ENCODE results near the gene L3MBTL1.
A peak's percentile ranks its signal among the peaks of the same experiment; 100 is the strongest.

L3MBTL1 gene

GRCh38 chr20:43534791-43535350 is 27.4 kb downstream of the L3MBTL1 start:
- no peak for DNase-seq

DNA sequence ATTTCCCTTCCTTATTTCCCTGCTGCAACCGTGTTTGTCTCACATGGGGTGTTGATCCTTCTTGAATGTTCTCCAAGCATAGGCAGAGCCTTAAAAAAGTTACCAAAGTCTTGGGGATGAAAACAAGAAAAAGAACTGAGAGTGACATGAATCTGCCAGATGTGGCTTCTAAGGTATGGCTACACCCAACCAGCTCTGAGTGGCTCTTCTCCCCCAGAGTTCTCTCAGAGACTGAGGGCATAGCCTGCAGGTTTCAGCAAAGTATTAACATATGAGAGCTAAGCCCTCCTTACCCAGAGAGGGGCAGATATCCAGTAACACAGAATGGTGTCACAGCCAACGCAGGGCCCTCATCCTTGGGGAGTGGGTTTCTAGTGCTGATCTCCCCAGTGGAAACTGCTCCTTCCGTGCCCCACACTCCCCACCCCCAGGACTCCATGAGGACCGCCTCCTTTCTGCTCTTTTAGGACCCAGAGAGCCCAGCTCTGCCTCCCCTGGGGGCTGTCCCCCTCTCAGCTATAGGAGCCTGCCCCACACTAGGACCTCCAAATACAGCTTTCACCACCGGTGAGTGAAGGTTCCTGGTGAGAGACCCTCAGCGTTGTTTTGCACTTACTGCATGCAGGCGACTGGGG is 28.0 kb downstream of the L3MBTL1 start:
- DNase-seq, result no peak

GRCh38 chr20:43536041-43536816 is 28.7 kb downstream of the L3MBTL1 start:
- DNase-seq, result no peak

- DNase-seq, result no peak
These were observed 29.4 kb downstream of the L3MBTL1 start for GRCh38 chr20:43536817-43537440.

DNA sequence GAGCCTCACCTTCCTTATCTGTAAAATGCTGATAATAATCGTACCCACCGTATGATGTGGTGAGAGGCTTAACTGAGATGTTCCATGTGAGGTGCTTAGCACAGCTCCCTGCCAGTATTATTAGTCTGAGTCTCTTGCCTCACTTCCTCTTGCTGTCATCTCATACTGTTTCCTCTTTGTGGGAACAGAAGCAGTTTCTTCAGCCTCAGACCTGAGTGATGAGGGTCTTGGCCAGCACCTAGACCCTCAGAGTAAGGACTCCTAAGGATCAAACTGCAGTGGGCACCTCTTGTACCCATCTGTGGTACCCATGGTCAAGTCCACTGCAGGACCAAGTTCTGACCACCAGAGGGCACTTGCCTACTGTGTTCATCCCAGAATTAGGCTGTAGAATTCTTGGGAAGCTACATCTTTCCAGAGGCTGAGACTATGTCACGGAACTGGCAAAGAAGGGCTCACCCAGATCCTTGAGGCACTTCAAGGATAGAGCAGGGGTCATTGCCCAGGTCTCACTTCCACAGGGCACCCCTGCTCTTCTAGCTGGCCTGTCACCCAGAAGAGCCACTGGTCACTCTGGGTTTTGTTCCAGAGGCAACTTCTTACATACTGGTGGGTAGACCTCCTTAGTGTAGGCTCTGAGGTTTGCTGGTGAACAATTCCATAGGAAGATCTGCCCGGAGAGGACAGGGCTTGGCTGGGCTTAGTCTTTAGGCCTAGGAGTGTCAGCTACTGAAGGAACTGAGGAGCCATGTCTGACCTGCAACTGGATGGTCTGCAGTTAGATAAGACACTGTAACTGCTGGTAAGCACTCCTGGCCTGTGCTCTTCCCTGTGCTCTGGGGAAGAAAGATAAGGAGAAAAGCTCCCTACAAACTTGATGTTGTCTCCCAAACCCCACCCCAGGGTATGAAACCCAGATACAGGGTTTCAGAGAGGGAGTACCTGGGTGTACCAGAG is 30.7 kb downstream of the L3MBTL1 start:
- peak in 49 of 58 donors; percentile 13 to 84 (median 38) for DNase-seq

- DNase-seq, result peak in 3 of 58 donors; percentile 6 to 14 (median 8)
These were observed 31.6 kb downstream of the L3MBTL1 start for GRCh38 chr20:43538878-43539700.

- no peak for DNase-seq
These were observed 32.6 kb downstream of the L3MBTL1 start for GRCh38 chr20:43539975-43540672.

DNA sequence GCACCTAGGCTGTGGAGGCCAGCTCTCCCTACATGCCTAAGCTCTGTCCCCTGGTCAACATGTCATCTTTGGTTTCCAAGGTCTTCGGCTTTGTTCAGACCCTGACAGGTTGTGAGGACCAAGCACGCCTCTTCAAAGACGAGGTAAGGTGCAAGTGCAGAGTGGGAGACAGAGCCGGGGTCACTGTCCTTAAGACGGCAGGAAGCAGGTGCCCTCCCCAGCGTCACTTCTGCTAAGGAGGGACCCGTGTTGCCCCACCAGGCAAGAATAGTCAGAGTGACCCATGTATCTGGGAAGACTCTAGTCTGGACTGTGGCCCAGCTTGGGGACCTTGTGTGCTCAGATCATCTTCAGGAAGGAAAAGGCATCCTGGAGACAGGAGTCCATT is 33.2 kb downstream of the L3MBTL1 start:
- no peak for DNase-seq

GRCh38 chr20:43541214-43541613 is 33.7 kb downstream of the L3MBTL1 start:
- no peak for DNase-seq

GRCh38 chr20:43542161-43542560 is 34.7 kb downstream of the L3MBTL1 start:
- no peak for DNase-seq

GRCh38 chr20:43542674-43543073 is 35.2 kb downstream of the L3MBTL1 start:
- no peak for DNase-seq

GRCh38 chr20:43543138-43543537 is 35.6 kb downstream of the L3MBTL1 start:
- DNase-seq, result no peak

DNA sequence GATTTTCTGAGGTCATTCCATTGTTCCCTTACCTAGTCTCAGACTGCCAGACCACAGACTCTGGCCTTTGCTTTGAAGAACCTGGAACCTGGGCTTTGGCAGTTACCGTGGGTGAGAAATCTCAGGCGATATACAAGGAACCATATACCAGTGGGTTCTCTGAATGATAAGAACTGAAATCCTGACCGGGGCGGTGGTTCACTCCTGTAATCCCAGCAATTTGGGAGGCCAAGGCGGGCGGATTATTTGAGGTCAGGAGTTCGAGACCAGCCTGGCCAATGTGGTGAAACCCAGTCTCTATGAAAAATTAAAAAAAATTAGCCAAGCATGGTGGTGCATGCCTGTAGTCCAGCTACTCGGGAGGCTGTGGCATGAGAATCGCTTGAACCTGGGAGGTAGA is 37.0 kb downstream of the L3MBTL1 start:
- DNase-seq, result no peak

GRCh38 chr20:43545837-43546578 is 38.5 kb downstream of the L3MBTL1 start:
- no peak for DNase-seq

DNA sequence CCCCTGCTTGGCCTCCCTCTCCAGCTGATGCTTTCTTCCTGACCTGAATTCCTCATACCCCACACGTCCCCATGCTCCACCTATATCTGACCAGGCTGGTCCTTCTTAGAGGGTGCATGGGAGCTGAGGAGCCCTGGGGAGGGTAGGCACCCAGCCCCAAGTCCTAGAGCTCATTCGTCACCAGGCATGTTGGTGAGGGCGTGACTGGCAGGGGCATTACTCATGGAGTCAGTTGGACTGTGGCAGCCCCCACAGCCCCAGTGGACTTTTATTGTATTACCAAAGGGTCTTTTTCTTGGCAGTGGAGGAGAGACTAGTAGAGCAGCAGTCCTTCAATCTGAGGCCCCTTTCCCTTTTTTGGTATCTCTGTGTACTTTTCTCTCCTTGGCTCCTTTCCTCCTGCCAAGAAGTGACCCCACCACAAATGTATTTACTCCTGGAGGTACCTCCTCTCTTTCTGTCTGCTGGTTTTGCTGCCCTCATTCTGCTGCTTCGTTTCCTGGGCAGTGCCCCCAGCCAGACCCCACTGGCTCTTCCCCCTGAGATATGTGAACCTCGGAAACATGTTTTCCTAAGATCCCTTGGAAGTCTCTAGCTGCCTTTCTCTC is 40.9 kb downstream of the L3MBTL1 start:
- DNase-seq, result no peak

- DNase-seq, result no peak
These were observed 42.0 kb downstream of the L3MBTL1 start for GRCh38 chr20:43549416-43550065.

- no peak for DNase-seq
These were observed 43.0 kb downstream of the L3MBTL1 start for GRCh38 chr20:43550456-43550855.

GRCh38 chr20:43554369-43554768 is 46.9 kb downstream of the L3MBTL1 start:
- DNase-seq, result no peak

All from anterior cingulate cortex (tissue), 58 donors.